Measurements from ENCODE around the gene PURB. TPM values are rescaled to one million over a fixed set of nuclear protein-coding genes. Genes with fewer than 3 reads are reported as not detected.
"Not testable (repeated sequence)": the region's sequence is repeated elsewhere in the genome, so short reads cannot be mapped to it uniquely, and the experiment has no call there.

Gene PURB
- total RNA-seq, 4 donors from 2014 or later, result 28.1 to 39.3 (median 31.3) TPM

DNA sequence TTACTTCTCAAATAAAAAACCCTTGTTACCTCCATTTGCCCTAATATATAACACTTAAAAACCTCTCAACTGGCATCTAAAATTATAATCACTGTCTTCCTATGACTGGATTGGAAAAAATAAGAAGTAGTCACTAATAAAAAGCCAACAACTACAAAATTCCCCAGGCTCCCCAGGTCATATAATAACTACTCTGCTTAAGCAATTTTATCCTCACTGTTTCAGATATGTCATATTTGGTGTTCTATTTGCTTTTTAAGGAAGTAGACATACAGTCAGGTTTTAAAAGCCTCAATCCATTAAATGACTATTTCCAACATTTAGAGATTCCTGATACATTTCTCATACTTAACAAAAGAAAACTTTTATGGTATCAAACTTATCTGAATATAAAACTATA is 39.9 kb downstream of the PURB start:
- DNase-seq (ENCODE audit: low spot score in 2 of 2), result no peak
- no peak overlapping the region for H3K4me3 ChIP-seq
- H3K27me3 ChIP-seq, result no peaks in the 10 kb centered on the region
- H3K9me3 ChIP-seq, result no peaks in the 10 kb centered on the region
- H3K4me1 ChIP-seq, result peaks cover 30% of the 10 kb centered on the region
- peaks cover 7% of the 10 kb centered on the region for H3K36me3 ChIP-seq
- TF ChIP-seq POLR2A (IDR thresholded peaks at IDR 0.05) (no peak), POLR2AphosphoS5 (IDR thresholded peaks at IDR 0.05) (no peak), EP300 (IDR thresholded peaks at IDR 0.05) (no peak)
- TF ChIP-seq, protein P1, sequence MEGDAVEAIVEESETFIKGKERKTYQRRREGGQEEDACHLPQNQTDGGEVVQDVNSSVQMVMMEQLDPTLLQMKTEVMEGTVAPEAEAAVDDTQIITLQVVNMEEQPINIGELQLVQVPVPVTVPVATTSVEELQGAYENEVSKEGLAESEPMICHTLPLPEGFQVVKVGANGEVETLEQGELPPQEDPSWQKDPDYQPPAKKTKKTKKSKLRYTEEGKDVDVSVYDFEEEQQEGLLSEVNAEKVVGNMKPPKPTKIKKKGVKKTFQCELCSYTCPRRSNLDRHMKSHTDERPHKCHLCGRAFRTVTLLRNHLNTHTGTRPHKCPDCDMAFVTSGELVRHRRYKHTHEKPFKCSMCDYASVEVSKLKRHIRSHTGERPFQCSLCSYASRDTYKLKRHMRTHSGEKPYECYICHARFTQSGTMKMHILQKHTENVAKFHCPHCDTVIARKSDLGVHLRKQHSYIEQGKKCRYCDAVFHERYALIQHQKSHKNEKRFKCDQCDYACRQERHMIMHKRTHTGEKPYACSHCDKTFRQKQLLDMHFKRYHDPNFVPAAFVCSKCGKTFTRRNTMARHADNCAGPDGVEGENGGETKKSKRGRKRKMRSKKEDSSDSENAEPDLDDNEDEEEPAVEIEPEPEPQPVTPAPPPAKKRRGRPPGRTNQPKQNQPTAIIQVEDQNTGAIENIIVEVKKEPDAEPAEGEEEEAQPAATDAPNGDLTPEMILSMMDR (IDR thresholded peaks at IDR 0.05), result no peak
- H3K27ac ChIP-seq, result no peak overlapping the region

DNA sequence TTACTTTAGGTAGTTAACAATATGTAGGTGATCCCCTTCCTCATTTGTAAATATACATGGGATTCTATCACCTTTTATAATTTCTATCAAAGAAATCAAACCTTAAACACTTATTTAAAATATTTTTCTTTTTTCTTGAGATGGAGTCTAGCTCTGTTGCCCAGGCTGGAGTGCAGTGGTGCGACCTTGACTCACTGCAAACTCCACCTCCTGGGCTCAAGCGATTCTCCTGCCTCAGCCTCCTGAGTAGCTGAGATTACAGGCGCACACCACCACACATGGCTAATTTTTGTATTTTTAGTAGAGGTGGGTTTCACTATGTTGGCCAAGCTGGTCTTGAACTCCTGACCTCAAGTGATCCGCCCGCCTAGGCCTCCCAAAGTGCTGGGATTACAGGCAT is 41.9 kb downstream of the PURB start:
- 92% methylated on average over 5 of the region's 5 CpGs for WGBS
- H3K4me1 ChIP-seq, result peaks cover 23% of the 10 kb centered on the region
- not testable (repeated sequence) for H3K9me3 ChIP-seq

DNA sequence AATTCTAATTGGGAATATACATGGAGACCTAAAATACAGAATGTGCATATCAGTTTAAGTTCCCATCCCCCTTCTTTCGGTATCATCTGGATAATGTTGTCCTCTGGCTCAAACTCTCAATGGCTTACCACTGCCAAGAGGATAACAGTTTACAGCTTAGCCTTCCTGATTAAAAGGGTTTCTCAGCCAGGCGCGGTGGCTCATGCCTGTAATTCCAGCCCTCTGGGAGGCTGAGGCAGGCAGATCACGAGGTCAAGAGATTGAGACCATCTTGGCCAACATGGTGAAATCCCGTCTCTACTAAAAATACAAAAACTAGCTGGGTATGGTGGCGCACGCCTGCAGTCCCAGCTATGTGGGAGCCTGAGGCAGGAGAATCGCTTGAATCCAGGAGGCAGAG is 42.7 kb downstream of the PURB start:
- Histone ChIP-seq H3K4me1 (peaks cover 23% of the 10 kb centered on the region), H3K36me3 (peaks cover 34% of the 10 kb centered on the region)
- not testable (repeated sequence) for DNase-seq (ENCODE audit: low spot score in 2 of 2); H3K9me3 ChIP-seq; H3K27me3 ChIP-seq; H3K27ac ChIP-seq; H3K4me3 ChIP-seq
- TF ChIP-seq POLR2AphosphoS5 (IDR thresholded peaks at IDR 0.05), result peak in 1 of 3 donors; percentile 24
- 81% methylated on average over 8 of the region's 8 CpGs for WGBS

More for the DNA sequence above, 41.9 kb downstream of the PURB start:
- not testable (repeated sequence) for H3K27ac ChIP-seq; H3K27me3 ChIP-seq; DNase-seq (ENCODE audit: low spot score in 2 of 2); H3K4me3 ChIP-seq
- H3K36me3 ChIP-seq, result peaks cover 27% of the 10 kb centered on the region

DNA sequence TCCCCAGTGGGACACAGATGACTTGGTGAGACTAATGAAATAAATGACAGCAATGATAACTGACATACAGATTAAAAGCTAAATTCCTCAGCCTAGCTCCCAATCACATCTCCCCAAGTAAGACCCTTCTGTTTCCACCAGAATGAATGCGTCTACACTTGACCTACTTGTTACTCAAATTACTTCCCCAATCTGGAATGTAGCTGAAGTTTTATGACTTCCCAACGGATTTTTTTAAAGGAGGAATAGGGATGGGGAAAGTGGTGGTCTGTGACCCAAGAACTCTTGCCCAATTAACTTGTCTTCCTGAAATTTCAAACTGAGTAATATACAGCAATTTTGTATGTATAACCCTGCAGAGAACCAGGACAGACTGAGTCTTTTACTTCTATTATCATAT is 46.6 kb downstream of the PURB start:
- H3K36me3 ChIP-seq, result peaks cover 59% of the 10 kb centered on the region

DNA sequence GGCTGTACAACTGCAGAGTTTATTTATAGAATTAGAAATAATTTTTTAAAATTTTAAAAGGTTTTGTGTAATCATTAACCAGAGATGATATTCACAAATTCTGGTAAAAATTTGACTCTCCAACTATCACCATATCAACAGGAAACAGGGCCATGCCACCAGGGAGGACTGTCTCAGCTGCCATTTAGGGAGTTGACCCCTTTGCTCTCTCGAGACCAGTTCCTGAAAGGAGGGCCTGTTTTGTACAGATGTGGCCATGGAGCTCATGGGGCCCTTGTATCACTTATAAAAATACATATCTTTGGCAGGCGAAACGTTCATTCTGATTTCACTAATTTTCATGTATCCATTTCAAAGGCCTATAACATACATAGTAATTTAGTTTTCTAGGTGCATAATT is 57.8 kb downstream of the PURB start:
- H3K27me3 ChIP-seq, result no peaks in the 10 kb centered on the region
- H3K9me3 ChIP-seq, result no peaks in the 10 kb centered on the region
- H3K4me1 ChIP-seq, result no peaks in the 10 kb centered on the region
- H3K4me3 ChIP-seq, result no peak overlapping the region
- H3K27ac ChIP-seq, result no peak overlapping the region
- TF ChIP-seq POLR2AphosphoS5 (IDR thresholded peaks at IDR 0.05), result no peak
- TF ChIP-seq, protein P1 (IDR thresholded peaks at IDR 0.05), result no peak
- no peak for TF ChIP-seq POLR2A (IDR thresholded peaks at IDR 0.05)
- TF ChIP-seq EP300 (IDR thresholded peaks at IDR 0.05), result no peak
- WGBS, result 81% methylated on average over 3 of the region's 3 CpGs
- DNase-seq (ENCODE audit: low spot score in 2 of 2), result no peak
- peaks cover 48% of the 10 kb centered on the region for H3K36me3 ChIP-seq

More for the DNA sequence above, 46.6 kb downstream of the PURB start:
- WGBS, result 60% methylated on average over 2 of the region's 2 CpGs
- Histone ChIP-seq H3K4me1 (no peaks in the 10 kb centered on the region), H3K27me3 (no peaks in the 10 kb centered on the region), H3K9me3 (no peaks in the 10 kb centered on the region), H3K27ac (no peak overlapping the region), H3K4me3 (no peak overlapping the region)
- no peak for DNase-seq (ENCODE audit: low spot score in 2 of 2)
- TF ChIP-seq EP300 (IDR thresholded peaks at IDR 0.05) (no peak), POLR2AphosphoS5 (IDR thresholded peaks at IDR 0.05) (no peak), POLR2A (IDR thresholded peaks at IDR 0.05) (no peak)
- TF ChIP-seq, protein P1 (IDR thresholded peaks at IDR 0.05), result no peak

Other genes starting within 250 kb of the PURB start
- 10 to 100 TPM; 26.4 to 97.8 (median 38.4) TPM for gene ZMIZ2, start 136.7 kb downstream of the PURB start, total RNA-seq
- gene PPIA, start 88.8 kb downstream of the PURB start, total RNA-seq, result 1,000 to 10,000 TPM; 1,253 to 2,742 (median 2,206) TPM
- gene H2AZ2, start 37.4 kb downstream of the PURB start, total RNA-seq, result 10 to 100 TPM; 55.1 to 85.2 (median 75.7) TPM
- gene MYO1G, start 93.5 kb upstream of the PURB start, total RNA-seq, result 1 to 10 TPM in 3 of 4 donors, under 1 TPM in 1; 0.68 to 4.5 (median 1.6) TPM
- 10 to 100 TPM; 34.3 to 42.3 (median 35.9) TPM for gene CCM2, start 114.7 kb upstream of the PURB start, total RNA-seq
- 1 to 10 TPM in 2 of 4 donors, under 1 TPM in 2; 0.76 to 1.4 (median 1.0) TPM for gene NACAD, start 203.4 kb upstream of the PURB start, total RNA-seq
- 10 to 100 TPM; 49.9 to 82.8 (median 68.9) TPM for gene TBRG4, start 226.2 kb upstream of the PURB start, total RNA-seq